HFF-Myc (cell line): ENCODE data around the gene TFAP2A.

ENCODE experiments used
- DNase-seq: peaks from one replicate; pipeline ENCODE4 v3.0.0-alpha.2; 2011; ENCODE audit warnings: low read depth; ENCODE audit errors: extremely low read depth
- H3K4me3 ChIP-seq: replicated peaks from 2 replicates; pipeline ENCODE4 v1.5.1; 2011; ENCODE audit warnings: low read depth, mild to moderate bottlenecking, control low read depth, low read length
- TF ChIP-seq, protein P1 (sequence below): IDR thresholded peaks from 2 replicates; pipeline ENCODE4 v1.5.1; 2012; ENCODE audit warnings: mild to moderate bottlenecking, low read depth, low read length, control low read depth; ENCODE audit errors: missing control alignments

TFAP2A gene

GRCh38 chr6:10386220-10386619, 28.7 kb downstream of the TFAP2A start:
- DNase-seq, result no peak
- no peak overlapping the region for H3K4me3 ChIP-seq
- TF ChIP-seq, protein P1, sequence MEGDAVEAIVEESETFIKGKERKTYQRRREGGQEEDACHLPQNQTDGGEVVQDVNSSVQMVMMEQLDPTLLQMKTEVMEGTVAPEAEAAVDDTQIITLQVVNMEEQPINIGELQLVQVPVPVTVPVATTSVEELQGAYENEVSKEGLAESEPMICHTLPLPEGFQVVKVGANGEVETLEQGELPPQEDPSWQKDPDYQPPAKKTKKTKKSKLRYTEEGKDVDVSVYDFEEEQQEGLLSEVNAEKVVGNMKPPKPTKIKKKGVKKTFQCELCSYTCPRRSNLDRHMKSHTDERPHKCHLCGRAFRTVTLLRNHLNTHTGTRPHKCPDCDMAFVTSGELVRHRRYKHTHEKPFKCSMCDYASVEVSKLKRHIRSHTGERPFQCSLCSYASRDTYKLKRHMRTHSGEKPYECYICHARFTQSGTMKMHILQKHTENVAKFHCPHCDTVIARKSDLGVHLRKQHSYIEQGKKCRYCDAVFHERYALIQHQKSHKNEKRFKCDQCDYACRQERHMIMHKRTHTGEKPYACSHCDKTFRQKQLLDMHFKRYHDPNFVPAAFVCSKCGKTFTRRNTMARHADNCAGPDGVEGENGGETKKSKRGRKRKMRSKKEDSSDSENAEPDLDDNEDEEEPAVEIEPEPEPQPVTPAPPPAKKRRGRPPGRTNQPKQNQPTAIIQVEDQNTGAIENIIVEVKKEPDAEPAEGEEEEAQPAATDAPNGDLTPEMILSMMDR, result no peak

GRCh38 chr6:10385524-10386132, 29.2 kb downstream of the TFAP2A start:
- no peak overlapping the region for H3K4me3 ChIP-seq
- DNase-seq, result no peak
- TF ChIP-seq, protein P1, result no peak

DNA sequence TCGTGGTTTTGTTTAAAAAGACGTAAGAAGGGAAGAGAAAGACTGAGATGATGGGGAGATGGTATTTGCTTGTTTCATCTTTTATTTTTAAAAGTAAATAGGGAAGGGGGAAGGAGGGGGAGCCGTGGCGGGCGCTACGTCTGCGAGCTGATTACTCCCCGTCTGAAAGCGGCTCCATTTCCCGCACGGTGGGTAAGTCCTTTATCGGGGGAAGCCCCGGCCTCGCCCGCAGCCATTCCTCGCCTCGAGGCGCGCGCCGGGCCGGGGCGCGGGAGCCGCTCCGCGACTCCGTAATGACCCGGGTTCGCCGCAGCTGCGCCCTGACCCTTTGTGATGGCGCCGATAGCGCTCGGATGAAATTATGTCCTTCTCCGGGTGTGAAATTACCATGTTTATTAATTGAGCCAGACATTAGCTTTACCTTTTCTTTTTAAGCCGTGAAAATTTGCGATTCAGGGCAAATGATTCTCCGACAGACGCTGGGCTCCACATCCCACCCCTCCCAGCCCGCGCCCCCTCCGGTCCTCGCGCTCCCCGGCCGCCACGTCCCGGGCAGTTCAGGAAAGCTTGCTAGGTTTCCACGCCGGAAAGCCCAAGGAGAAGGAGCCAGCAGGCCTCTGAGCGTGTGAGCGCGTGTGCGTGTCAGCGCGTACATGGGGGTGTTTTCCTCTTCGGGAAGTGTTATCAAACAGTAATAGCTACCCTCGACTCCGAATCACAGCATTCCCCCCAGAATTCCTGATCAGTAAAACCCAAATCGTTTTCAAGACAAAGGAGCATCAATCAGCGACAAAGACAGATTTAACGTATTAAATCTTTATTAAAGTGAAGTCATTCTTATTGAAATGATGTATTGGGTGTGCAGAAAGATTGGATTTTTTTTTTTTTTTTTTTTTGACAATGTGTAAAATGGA, 30.0 kb downstream of the TFAP2A start:
- no peak overlapping the region for H3K4me3 ChIP-seq
- no peak for DNase-seq
- TF ChIP-seq, protein P1, result no peak

DNA sequence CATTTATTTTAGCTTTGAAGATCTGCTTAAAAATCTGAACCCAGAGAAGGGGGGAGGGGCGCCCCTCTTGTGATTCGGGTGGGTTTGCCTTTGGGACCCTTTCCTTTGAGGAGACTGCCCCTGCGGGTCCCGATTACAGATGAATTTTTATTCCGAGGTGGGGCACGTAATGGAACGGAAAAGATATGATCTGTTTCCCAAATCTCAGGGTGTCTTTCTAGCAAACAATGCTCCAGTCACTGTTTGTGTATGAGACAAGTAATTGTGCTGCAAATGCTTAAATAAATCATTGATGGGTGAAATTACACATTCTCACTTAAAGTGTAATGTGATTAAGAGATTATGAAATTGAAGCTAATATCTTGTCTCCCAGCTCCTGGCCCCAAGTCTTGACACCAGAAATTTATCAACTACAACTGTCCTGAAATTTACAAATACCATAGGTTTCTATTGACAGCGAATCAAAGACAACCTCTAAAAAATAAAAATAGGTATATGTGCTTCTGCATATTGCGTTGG, 30.7 kb downstream of the TFAP2A start:
- TF ChIP-seq, protein P1, result no peak
- DNase-seq, result no peak
- no peak overlapping the region for H3K4me3 ChIP-seq

DNA sequence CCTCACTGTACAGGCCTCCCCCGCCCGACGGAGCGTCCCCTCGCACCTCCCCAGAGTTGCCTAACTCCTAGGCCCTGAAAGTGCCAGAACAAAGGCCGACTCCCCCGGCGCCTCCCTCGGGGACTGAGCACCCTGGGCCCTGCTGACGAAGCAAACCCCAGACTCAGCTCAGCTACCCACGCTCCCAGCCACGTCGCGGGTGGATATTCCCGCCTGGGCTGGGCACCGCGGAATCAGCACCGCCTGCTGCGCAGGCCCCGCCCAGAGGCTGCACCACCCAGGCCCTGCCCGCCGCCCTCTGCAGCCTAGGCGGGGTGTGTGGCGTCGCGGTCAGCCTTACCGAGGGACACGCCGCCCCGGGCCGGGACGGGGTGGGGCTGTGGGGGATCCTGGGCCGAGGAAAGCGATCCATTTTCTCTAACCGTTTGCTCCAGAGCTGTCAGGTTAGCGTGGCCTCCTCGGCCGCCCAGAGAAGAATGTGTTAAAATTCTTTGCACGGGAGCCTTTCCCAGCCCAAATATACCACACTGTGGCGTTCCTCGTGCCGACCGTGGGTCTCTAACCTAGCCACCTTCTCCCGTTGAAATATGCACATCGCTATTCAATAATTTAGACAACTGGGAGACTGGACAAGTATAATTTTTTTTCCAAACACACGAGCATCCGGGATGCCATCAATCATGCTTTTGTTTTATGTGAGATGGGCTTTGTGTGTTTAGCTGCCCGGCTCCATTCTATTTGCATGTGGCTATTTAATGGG, 31.4 kb downstream of the TFAP2A start:
- H3K4me3 ChIP-seq, result 0 out of 2 replicates have a peak overlapping the region, but pooled peaks have one; percentile 3
- DNase-seq, result no peak
- TF ChIP-seq, protein P1, result no peak

DNA sequence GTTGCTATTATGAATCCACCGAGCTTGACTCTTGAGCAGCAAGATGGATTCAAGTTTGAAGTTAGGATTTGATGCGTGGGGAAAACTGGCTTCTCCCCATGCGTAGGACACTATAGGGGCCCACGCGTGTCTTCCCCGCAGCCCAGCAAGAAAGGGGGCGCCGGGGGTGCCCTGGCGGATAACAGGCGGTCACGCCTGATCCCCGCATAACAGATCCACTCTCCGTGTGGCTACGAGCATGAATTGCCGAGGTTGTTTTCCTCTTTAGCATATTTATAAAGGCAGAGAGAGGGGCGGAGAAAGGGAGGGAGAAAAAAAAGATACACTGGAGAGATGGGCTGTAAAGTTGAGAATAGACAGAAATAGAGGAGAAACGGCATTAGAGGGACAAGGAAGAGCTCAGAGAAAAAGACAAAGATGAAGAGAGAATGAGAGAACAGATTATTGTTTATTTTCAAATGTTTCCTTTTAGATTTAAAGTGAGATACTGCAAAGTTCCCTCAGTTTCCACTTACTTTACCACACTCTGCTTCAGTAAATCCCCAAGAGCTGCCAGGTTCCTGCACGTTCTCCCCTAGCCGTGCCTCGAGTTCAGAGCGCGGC, 32.0 kb downstream of the TFAP2A start:
- TF ChIP-seq, protein P1, result no peak
- H3K4me3 ChIP-seq, result no peak overlapping the region
- no peak for DNase-seq
